ENCODE results near the gene PM20D1. TPM values are rescaled to one million over a fixed set of nuclear protein-coding genes. Genes with fewer than 3 reads are reported as not detected.
"Not testable (repeated sequence)": the region's sequence is repeated elsewhere in the genome, so short reads cannot be mapped to it uniquely, and the experiment has no call there.

PM20D1 gene
- total and polyA plus RNA-seq, 2 experiments from 2014 or later, result 0.08 TPM; not detected in 1

DNA sequence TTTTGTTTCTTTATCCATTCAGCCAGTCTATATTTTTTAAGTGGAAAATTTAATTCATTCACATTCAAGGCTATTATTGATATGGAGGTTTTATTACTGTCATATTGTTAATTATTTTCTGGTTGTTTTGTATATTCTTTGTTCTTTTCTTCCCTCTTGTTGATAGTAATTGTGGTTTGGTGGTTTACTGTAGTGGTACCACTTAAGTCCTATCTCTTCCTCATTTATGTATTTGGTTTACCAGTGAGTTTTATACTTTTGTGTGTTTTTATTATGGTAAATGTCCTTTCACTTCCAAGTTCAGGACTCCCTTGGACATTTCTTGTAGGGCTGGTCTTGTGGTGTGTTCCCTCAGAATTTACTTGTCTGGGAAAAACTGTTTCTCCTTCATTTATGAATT, 28.1 kb upstream of the PM20D1 start:
- H3K4me3 ChIP-seq, result no peak overlapping the region
- no peak overlapping the region for H3K27ac ChIP-seq
- no peaks in the 10 kb centered on the region for H3K4me1 ChIP-seq (ENCODE audit: insufficient read depth)
- DNase-seq (ENCODE audit: low spot score), result no peak
- H3K79me2 ChIP-seq, result no peaks in the 10 kb centered on the region
- H3K4me2 ChIP-seq, result no peak overlapping the region
- no peaks in the 10 kb centered on the region for H3K27me3 ChIP-seq
- H2AFZ ChIP-seq, result no peak overlapping the region
- no peaks in the 10 kb centered on the region for H4K20me1 ChIP-seq (ENCODE audit: insufficient read depth, poor library complexity, severe bottlenecking)
- H3K36me3 ChIP-seq (replicated peaks; ENCODE audit: insufficient read depth, low read depth), result no peaks in the 10 kb centered on the region
- H3K9me2 ChIP-seq (replicated peaks; ENCODE audit: insufficient read depth), result no peaks in the 10 kb centered on the region
- TF ChIP-seq, protein P1, sequence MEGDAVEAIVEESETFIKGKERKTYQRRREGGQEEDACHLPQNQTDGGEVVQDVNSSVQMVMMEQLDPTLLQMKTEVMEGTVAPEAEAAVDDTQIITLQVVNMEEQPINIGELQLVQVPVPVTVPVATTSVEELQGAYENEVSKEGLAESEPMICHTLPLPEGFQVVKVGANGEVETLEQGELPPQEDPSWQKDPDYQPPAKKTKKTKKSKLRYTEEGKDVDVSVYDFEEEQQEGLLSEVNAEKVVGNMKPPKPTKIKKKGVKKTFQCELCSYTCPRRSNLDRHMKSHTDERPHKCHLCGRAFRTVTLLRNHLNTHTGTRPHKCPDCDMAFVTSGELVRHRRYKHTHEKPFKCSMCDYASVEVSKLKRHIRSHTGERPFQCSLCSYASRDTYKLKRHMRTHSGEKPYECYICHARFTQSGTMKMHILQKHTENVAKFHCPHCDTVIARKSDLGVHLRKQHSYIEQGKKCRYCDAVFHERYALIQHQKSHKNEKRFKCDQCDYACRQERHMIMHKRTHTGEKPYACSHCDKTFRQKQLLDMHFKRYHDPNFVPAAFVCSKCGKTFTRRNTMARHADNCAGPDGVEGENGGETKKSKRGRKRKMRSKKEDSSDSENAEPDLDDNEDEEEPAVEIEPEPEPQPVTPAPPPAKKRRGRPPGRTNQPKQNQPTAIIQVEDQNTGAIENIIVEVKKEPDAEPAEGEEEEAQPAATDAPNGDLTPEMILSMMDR (IDR thresholded peaks at IDR 0.05; ENCODE audit: poor library complexity), result no peak
- TF ChIP-seq EZH2phosphoT487 (IDR thresholded peaks at IDR 0.05; ENCODE audit: low read depth, severe bottlenecking, unreplicated experiment), result no peak
- no peak for TF ChIP-seq EZH2 (IDR thresholded peaks at IDR 0.05; ENCODE audit: borderline replicate concordance)
- H3K9me3 ChIP-seq (ENCODE audit: low read depth), result peaks cover 4% of the 10 kb centered on the region

DNA sequence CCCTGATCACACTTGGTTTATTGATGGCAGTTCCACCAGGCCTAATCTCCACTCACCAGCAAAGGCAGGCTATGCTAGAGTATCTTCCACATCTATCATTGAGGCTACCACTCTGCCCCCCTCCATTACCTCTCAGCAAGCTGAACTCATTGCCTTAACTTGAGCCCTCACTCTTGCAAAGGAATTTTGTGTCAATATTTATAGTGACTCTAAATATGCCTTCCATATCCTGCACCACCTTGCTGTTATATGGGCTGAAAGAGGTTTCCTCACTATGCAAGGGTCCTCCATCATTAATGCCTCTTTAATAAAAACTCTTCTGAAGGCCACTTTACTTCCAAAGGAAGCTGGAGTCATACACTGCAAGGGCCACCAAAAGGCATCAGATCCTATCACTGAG, 23.2 kb upstream of the PM20D1 start:
- not testable (repeated sequence) for H3K79me2 ChIP-seq; H3K36me3 ChIP-seq (replicated peaks; ENCODE audit: insufficient read depth, low read depth); H3K4me3 ChIP-seq; H3K27me3 ChIP-seq; H2AFZ ChIP-seq; H3K4me2 ChIP-seq; H3K27ac ChIP-seq; H3K9me2 ChIP-seq (replicated peaks; ENCODE audit: insufficient read depth); DNase-seq (ENCODE audit: low spot score); H4K20me1 ChIP-seq (ENCODE audit: insufficient read depth, poor library complexity, severe bottlenecking); H3K9me3 ChIP-seq (ENCODE audit: low read depth); H3K4me1 ChIP-seq (ENCODE audit: insufficient read depth)

DNA sequence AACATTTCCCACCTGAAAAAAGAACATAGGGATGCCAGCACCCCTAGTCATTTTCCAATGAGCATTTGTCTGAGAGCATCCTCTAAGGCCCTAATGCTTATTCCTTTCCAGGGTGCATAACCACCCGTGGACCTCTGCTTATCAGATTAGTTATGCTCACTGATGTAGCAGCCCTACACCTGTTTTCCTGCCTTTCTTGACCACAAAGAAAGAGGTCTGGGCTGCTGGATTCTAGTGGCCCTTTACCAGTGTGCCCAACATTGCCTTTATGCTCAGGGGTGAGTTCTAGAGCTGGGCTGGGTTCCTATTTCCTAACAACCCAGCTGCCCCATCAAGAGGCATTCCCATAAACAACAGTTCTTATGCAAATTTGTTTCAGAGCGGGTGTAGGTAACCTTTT, 20.3 kb upstream of the PM20D1 start:
- DNase-seq (ENCODE audit: low spot score), result no peak
- H3K36me3 ChIP-seq (replicated peaks; ENCODE audit: insufficient read depth, low read depth), result no peaks in the 10 kb centered on the region
- H3K27ac ChIP-seq, result no peak overlapping the region
- peaks cover 6% of the 10 kb centered on the region for H3K4me1 ChIP-seq (ENCODE audit: insufficient read depth)
- no peak for TF ChIP-seq EZH2 (IDR thresholded peaks at IDR 0.05; ENCODE audit: borderline replicate concordance)
- TF ChIP-seq, protein P1 (IDR thresholded peaks at IDR 0.05; ENCODE audit: poor library complexity), result no peak
- TF ChIP-seq EZH2phosphoT487 (IDR thresholded peaks at IDR 0.05; ENCODE audit: low read depth, severe bottlenecking, unreplicated experiment), result no peak
- no peaks in the 10 kb centered on the region for H3K9me2 ChIP-seq (replicated peaks; ENCODE audit: insufficient read depth)
- no peaks in the 10 kb centered on the region for H3K9me3 ChIP-seq (ENCODE audit: low read depth)
- no peak overlapping the region for H3K4me3 ChIP-seq
- H3K27me3 ChIP-seq, result no peaks in the 10 kb centered on the region
- H4K20me1 ChIP-seq (ENCODE audit: insufficient read depth, poor library complexity, severe bottlenecking), result no peaks in the 10 kb centered on the region
- H3K79me2 ChIP-seq, result no peaks in the 10 kb centered on the region
- no peak overlapping the region for H2AFZ ChIP-seq
- H3K4me2 ChIP-seq, result no peak overlapping the region
- WGBS (ENCODE audit: low lambda C conversion rate, missing lambda C conversion rate), result 72% methylated on average over 2 of the region's 2 CpGs

DNA sequence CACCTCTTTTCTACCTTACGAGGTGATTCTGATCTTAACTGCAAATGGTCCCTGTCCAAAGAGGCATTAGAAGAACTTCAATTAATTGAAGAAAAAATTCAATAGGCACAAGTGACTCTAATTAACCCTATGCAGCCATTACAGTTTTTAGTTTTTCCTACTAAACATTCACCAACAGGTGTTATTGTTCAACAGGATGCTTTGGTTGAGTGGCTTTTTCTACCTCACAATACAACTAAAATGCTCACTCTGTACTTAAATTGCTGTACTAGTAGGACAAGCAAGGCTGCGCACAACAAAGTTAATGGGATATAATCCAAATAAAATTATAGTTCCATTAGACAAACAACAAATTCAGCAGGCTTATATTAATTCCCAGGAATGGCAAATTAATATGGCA, 11.6 kb upstream of the PM20D1 start:
- H3K9me2 ChIP-seq (replicated peaks; ENCODE audit: insufficient read depth), result no peaks in the 10 kb centered on the region
- no peaks in the 10 kb centered on the region for H3K4me1 ChIP-seq (ENCODE audit: insufficient read depth)
- 96% methylated on average over 2 of the region's 2 CpGs for WGBS (ENCODE audit: low lambda C conversion rate, missing lambda C conversion rate)
- no peaks in the 10 kb centered on the region for H3K27me3 ChIP-seq
- no peak overlapping the region for H3K4me3 ChIP-seq
- no peak for DNase-seq (ENCODE audit: low spot score)
- H4K20me1 ChIP-seq (ENCODE audit: insufficient read depth, poor library complexity, severe bottlenecking), result no peaks in the 10 kb centered on the region
- no peaks in the 10 kb centered on the region for H3K36me3 ChIP-seq (replicated peaks; ENCODE audit: insufficient read depth, low read depth)
- no peak overlapping the region for H2AFZ ChIP-seq
- no peak for TF ChIP-seq EZH2phosphoT487 (IDR thresholded peaks at IDR 0.05; ENCODE audit: low read depth, severe bottlenecking, unreplicated experiment)
- TF ChIP-seq EZH2 (IDR thresholded peaks at IDR 0.05; ENCODE audit: borderline replicate concordance), result no peak
- TF ChIP-seq, protein P1 (IDR thresholded peaks at IDR 0.05; ENCODE audit: poor library complexity), result no peak
- no peaks in the 10 kb centered on the region for H3K9me3 ChIP-seq (ENCODE audit: low read depth)
- no peak overlapping the region for H3K27ac ChIP-seq
- no peaks in the 10 kb centered on the region for H3K79me2 ChIP-seq
- H3K4me2 ChIP-seq, result no peak overlapping the region
